ENCODE measurements around the gene FAM118B.

Gene FAM118B

GRCh38 chr11:126173257-126173656, 38.3 kb upstream of the FAM118B start:
- Histone ChIP-seq H3K4me3 (ENCODE audit: low read length) (no peak overlapping the region), H3K27me3 (ENCODE audit: insufficient read depth, low read length) (no peaks in the 10 kb centered on the region), H3K27ac (ENCODE audit: low read length) (no peak overlapping the region), H3K9ac (ENCODE audit: low read depth, low read length) (no peak overlapping the region), H3K4me1 (ENCODE audit: insufficient read depth, low read length) (peaks cover 9% of the 10 kb centered on the region; the same call in 1 of the 2 replicates), H3K9me3 (ENCODE audit: insufficient read depth, low read depth, low read length) (no peaks in the 10 kb centered on the region), H3K36me3 (ENCODE audit: insufficient read depth, low read depth, low read length) (no peaks in the 10 kb centered on the region)

- H3K36me3 ChIP-seq (ENCODE audit: insufficient read depth, low read depth, low read length), result no peaks in the 10 kb centered on the region
- H3K9ac ChIP-seq (ENCODE audit: low read depth, low read length), result no peak overlapping the region
- no peak overlapping the region for H3K4me3 ChIP-seq (ENCODE audit: low read length)
- no peaks in the 10 kb centered on the region for H3K9me3 ChIP-seq (ENCODE audit: insufficient read depth, low read depth, low read length)
- no peaks in the 10 kb centered on the region for H3K27me3 ChIP-seq (ENCODE audit: insufficient read depth, low read length)
- H3K4me1 ChIP-seq (ENCODE audit: insufficient read depth, low read length), result no peaks in the 10 kb centered on the region
- no peak overlapping the region for H3K27ac ChIP-seq (ENCODE audit: low read length)
These were observed 36.8 kb upstream of the FAM118B start for GRCh38 chr11:126174816-126175215.

GRCh38 chr11:126175393-126175792, 36.2 kb upstream of the FAM118B start:
- Histone ChIP-seq H3K36me3 (ENCODE audit: insufficient read depth, low read depth, low read length) (no peaks in the 10 kb centered on the region), H3K27ac (ENCODE audit: low read length) (no peak overlapping the region), H3K27me3 (ENCODE audit: insufficient read depth, low read length) (no peaks in the 10 kb centered on the region), H3K4me1 (ENCODE audit: insufficient read depth, low read length) (no peaks in the 10 kb centered on the region), H3K9ac (ENCODE audit: low read depth, low read length) (no peak overlapping the region), H3K4me3 (ENCODE audit: low read length) (no peak overlapping the region), H3K9me3 (ENCODE audit: insufficient read depth, low read depth, low read length) (no peaks in the 10 kb centered on the region)

- Histone ChIP-seq H3K4me3 (ENCODE audit: low read length) (no peak overlapping the region), H3K27me3 (ENCODE audit: insufficient read depth, low read length) (no peaks in the 10 kb centered on the region), H3K4me1 (ENCODE audit: insufficient read depth, low read length) (no peaks in the 10 kb centered on the region), H3K36me3 (ENCODE audit: insufficient read depth, low read depth, low read length) (no peaks in the 10 kb centered on the region), H3K9ac (ENCODE audit: low read depth, low read length) (no peak overlapping the region), H3K27ac (ENCODE audit: low read length) (no peak overlapping the region), H3K9me3 (ENCODE audit: insufficient read depth, low read depth, low read length) (no peaks in the 10 kb centered on the region)
These were observed 34.6 kb upstream of the FAM118B start for GRCh38 chr11:126176853-126177470.

GRCh38 chr11:126181939-126182730, 29.4 kb upstream of the FAM118B start:
- H3K27ac ChIP-seq (ENCODE audit: low read length), result no peak overlapping the region
- peaks cover 5% of the 10 kb centered on the region; the same call in 1 of the 2 replicates for H3K36me3 ChIP-seq (ENCODE audit: insufficient read depth, low read depth, low read length)
- no peaks in the 10 kb centered on the region for H3K4me1 ChIP-seq (ENCODE audit: insufficient read depth, low read length)
- H3K27me3 ChIP-seq (ENCODE audit: insufficient read depth, low read length), result no peaks in the 10 kb centered on the region
- no peak overlapping the region for H3K9ac ChIP-seq (ENCODE audit: low read depth, low read length)
- no peaks in the 10 kb centered on the region for H3K9me3 ChIP-seq (ENCODE audit: insufficient read depth, low read depth, low read length)
- H3K4me3 ChIP-seq (ENCODE audit: low read length), result no peak overlapping the region

- H3K27me3 ChIP-seq (ENCODE audit: insufficient read depth, low read length), result no peaks in the 10 kb centered on the region
- H3K9ac ChIP-seq (ENCODE audit: low read depth, low read length), result no peak overlapping the region
- no peak overlapping the region for H3K27ac ChIP-seq (ENCODE audit: low read length)
- H3K4me3 ChIP-seq (ENCODE audit: low read length), result no peak overlapping the region
- H3K4me1 ChIP-seq (ENCODE audit: insufficient read depth, low read length), result no peaks in the 10 kb centered on the region
- peaks cover 5% of the 10 kb centered on the region; the same call in 1 of the 2 replicates for H3K36me3 ChIP-seq (ENCODE audit: insufficient read depth, low read depth, low read length)
- H3K9me3 ChIP-seq (ENCODE audit: insufficient read depth, low read depth, low read length), result no peaks in the 10 kb centered on the region
These were observed 28.7 kb upstream of the FAM118B start for GRCh38 chr11:126182787-126183445.

- Histone ChIP-seq H3K27ac (ENCODE audit: low read length) (no peak overlapping the region), H3K4me3 (ENCODE audit: low read length) (no peak overlapping the region), H3K27me3 (ENCODE audit: insufficient read depth, low read length) (no peaks in the 10 kb centered on the region), H3K9me3 (ENCODE audit: insufficient read depth, low read depth, low read length) (no peaks in the 10 kb centered on the region), H3K9ac (ENCODE audit: low read depth, low read length) (no peak overlapping the region), H3K4me1 (ENCODE audit: insufficient read depth, low read length) (no peaks in the 10 kb centered on the region), H3K36me3 (ENCODE audit: insufficient read depth, low read depth, low read length) (peaks cover 12% of the 10 kb centered on the region; the same call in 1 of the 2 replicates)
These were observed 26.1 kb upstream of the FAM118B start for GRCh38 chr11:126185259-126186024.

GRCh38 chr11:126186025-126186698, 25.4 kb upstream of the FAM118B start:
- peaks cover 19% of the 10 kb centered on the region for H3K36me3 ChIP-seq (ENCODE audit: insufficient read depth, low read depth, low read length)
- H3K27me3 ChIP-seq (ENCODE audit: insufficient read depth, low read length), result no peaks in the 10 kb centered on the region
- H3K4me1 ChIP-seq (ENCODE audit: insufficient read depth, low read length), result no peaks in the 10 kb centered on the region
- no peaks in the 10 kb centered on the region for H3K9me3 ChIP-seq (ENCODE audit: insufficient read depth, low read depth, low read length)
- no peak overlapping the region for H3K4me3 ChIP-seq (ENCODE audit: low read length)
- no peak overlapping the region for H3K9ac ChIP-seq (ENCODE audit: low read depth, low read length)
- no peak overlapping the region for H3K27ac ChIP-seq (ENCODE audit: low read length)

- no peak overlapping the region for H3K27ac ChIP-seq (ENCODE audit: low read length)
- H3K9ac ChIP-seq (ENCODE audit: low read depth, low read length), result no peak overlapping the region
- no peak overlapping the region for H3K4me3 ChIP-seq (ENCODE audit: low read length)
These were observed 24.7 kb upstream of the FAM118B start for GRCh38 chr11:126186708-126187529.

GRCh38 chr11:126188332-126189108, 23.1 kb upstream of the FAM118B start:
- Histone ChIP-seq H3K4me3 (ENCODE audit: low read length) (no peak overlapping the region), H3K27ac (ENCODE audit: low read length) (no peak overlapping the region), H3K27me3 (ENCODE audit: insufficient read depth, low read length) (no peaks in the 10 kb centered on the region), H3K9ac (ENCODE audit: low read depth, low read length) (no peak overlapping the region), H3K9me3 (ENCODE audit: insufficient read depth, low read depth, low read length) (no peaks in the 10 kb centered on the region), H3K4me1 (ENCODE audit: insufficient read depth, low read length) (no peaks in the 10 kb centered on the region), H3K36me3 (ENCODE audit: insufficient read depth, low read depth, low read length) (peaks cover 41% of the 10 kb centered on the region)

More at GRCh38 chr11:126186708-126187529, 24.7 kb upstream of the FAM118B start:
- Histone ChIP-seq H3K9me3 (ENCODE audit: insufficient read depth, low read depth, low read length) (no peaks in the 10 kb centered on the region), H3K27me3 (ENCODE audit: insufficient read depth, low read length) (no peaks in the 10 kb centered on the region), H3K36me3 (ENCODE audit: insufficient read depth, low read depth, low read length) (peaks cover 26% of the 10 kb centered on the region), H3K4me1 (ENCODE audit: insufficient read depth, low read length) (no peaks in the 10 kb centered on the region)

Data from iPS-20b (cell line).